H1 (cell line): Measurements from ENCODE around the gene FRMD4A. TPM values are rescaled to one million over a fixed set of nuclear protein-coding genes. Genes with fewer than 3 reads are reported as not detected.

Experiments used
- EZH2 ChIP-seq: fragments of 200-600 bp; sonication (generic); IDR thresholded peaks from 2 replicates; pipeline ENCODE4 v1.7.1; 2012; ENCODE audit warnings: low read depth, mild to moderate bottlenecking, moderate library complexity, low read length, inconsistent platforms; ENCODE audit not compliant: severe bottlenecking
- FOSL1 ChIP-seq: IDR thresholded peaks from 2 replicates; pipeline ENCODE4 v1.6.1; 2011; ENCODE audit warnings: mild to moderate bottlenecking, low read depth, low read length, moderate library complexity; ENCODE audit not compliant: insufficient read depth
- GABPA ChIP-seq: IDR thresholded peaks from 2 replicates; pipeline ENCODE4 v1.6.1; 2011; ENCODE audit warnings: mild to moderate bottlenecking, low read length, moderate library complexity, borderline replicate concordance; ENCODE audit not compliant: insufficient read depth
- RAD21 ChIP-seq, 2 experiments: IDR thresholded peaks in 1 of 2; conservative IDR thresholded peaks in 1 of 2; 2 replicates each; pipeline ENCODE4 v1.6.1; 2011; ENCODE audit warnings: low read depth in 2 of 2, low read length in 2 of 2, improper control_type of control experiment in 1 of 2, inconsistent platforms in 1 of 2, mild to moderate bottlenecking in 1 of 2, moderate library complexity in 1 of 2
- SIX5 ChIP-seq: IDR thresholded peaks from 2 replicates; pipeline ENCODE4 v1.6.1; 2011; ENCODE audit warnings: mild to moderate bottlenecking, low read depth, low read length
- SP1 ChIP-seq: IDR thresholded peaks from 2 replicates; pipeline ENCODE4 v1.6.1; 2011; ENCODE audit warnings: low read depth, low read length
- TAF1 ChIP-seq: IDR thresholded peaks from 2 replicates; pipeline ENCODE4 v1.6.1; 2011; ENCODE audit warnings: mild to moderate bottlenecking, low read depth, low read length
- polyA plus RNA-seq, 7 experiments: library from polyadenylated mRNA; depleted of rRNA in 3 of 7; stranded (reverse) in 5 of 7; unstranded in 2 of 7; fragments of >200 nt in 5 of 7; fragments of 200-250 nt in 2 of 7; gene quantifications; 1 replicate in 5 of 7; 2 replicates in 1 of 7; 4 replicates in 1 of 7; pipeline versions ENCODE4 v1.2.1 to v1.2.3, GENCODE V29; 2011 to 2013; ENCODE audit warnings: missing spikeins in 2 of 7, mixed read lengths in 2 of 7
- total RNA-seq: library from RNA; stranded (reverse); fragmentation: NEBNext Ultra II Directional; extraction: Animal tissue kit (Norgen Biotek cat#: 25700); gene quantifications from 2 replicates; pipeline ENCODE4 v1.2.1, GENCODE V29; 2021

The FRMD4A gene
- total and polyA plus RNA-seq, 2 of the 8 experiments (the other 6 are each of a cell fraction or from before 2014, with no cell fraction given) = 38.6 to 39.6 TPM

DNA sequence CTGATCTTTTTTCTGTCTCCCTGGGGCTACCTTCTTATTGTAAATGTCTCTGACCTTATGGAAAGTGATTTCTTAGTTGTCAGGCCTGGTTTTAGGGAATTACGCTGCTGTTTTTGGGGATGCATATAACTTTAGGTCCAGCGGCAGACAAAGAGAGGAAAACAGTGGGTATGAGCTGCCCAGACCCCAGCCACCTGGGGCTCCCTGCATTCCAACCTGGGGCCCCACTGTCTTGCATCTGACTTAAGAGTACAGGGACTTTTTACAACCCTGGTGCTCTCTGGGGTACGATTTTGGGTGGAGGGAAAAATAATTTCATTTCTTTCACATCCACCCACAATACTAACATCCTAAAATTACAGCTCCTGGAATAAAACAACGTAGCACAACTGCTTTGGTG is 624.5 kb downstream of the FRMD4A start (continued):
- TF ChIP-seq RAD21 (IDR thresholded peaks at IDR 0.05 in 1 of 2, conservative IDR thresholded peaks at IDR 0.05 in 1 of 2; ENCODE audit: low read depth in 2 of 2, low read length in 2 of 2) = no peak
- no peak for TF ChIP-seq SIX5
- no peak for TF ChIP-seq GABPA
- 0 out of 2 replicates have a peak, but pooled peaks have one; percentile 41 for TF ChIP-seq SP1
- no peak for TF ChIP-seq EZH2
- no peak for TF ChIP-seq FOSL1
- TF ChIP-seq TAF1 = 0 out of 2 replicates have a peak, but pooled peaks have one; percentile 29
- TF ChIP-seq, all 59 proteins: peak for 5
